GM23338 (cell line): ENCODE data around the gene IMPG1. TPM values are rescaled to one million over a fixed set of nuclear protein-coding genes. Genes with fewer than 3 reads are reported as not detected.

Source experiments
- ATAC-seq: fragments of 200-7000 bp; cut with Tn5 transposase; 3 replicates; pipeline ENCODE4 v1.9.1; 2020
- DNase-seq: peaks from one replicate; pipeline ENCODE4 v3.0.0-alpha.2; 2015; ENCODE audit warnings: low spot score
- H2AFZ ChIP-seq: fragments of 200-600 bp; sonication (generic); 2 replicates; pipeline ENCODE4 v1.8.0; 2016; ENCODE audit warnings: antibody characterized with exemption, mild to moderate bottlenecking, moderate library complexity
- H3F3A ChIP-seq: fragments of 200-600 bp; sonication (generic); replicated peaks from 2 replicates; pipeline ENCODE4 v1.8.0; 2017; ENCODE audit warnings: antibody characterized with exemption, mixed run types, low read depth
- H3K27ac ChIP-seq: fragments of 200-600 bp; sonication (generic); 2 replicates; pipeline ENCODE4 v1.6.1; 2016; ENCODE audit warnings: low read depth
- H3K27me3 ChIP-seq: fragments of 200-600 bp; sonication (generic); 2 replicates; pipeline ENCODE4 v1.8.0; 2016; ENCODE audit warnings: mild to moderate bottlenecking, mixed run types, moderate library complexity; ENCODE audit not compliant: insufficient read depth
- H3K36me3 ChIP-seq: fragments of 200-600 bp; sonication (generic); 2 replicates; pipeline ENCODE4 v1.8.0; 2016; ENCODE audit warnings: mild to moderate bottlenecking; ENCODE audit not compliant: insufficient read depth
- H3K4me1 ChIP-seq: fragments of 200-600 bp; sonication (generic); 2 replicates; pipeline ENCODE4 v1.8.0; 2016; ENCODE audit warnings: mild to moderate bottlenecking, moderate library complexity; ENCODE audit not compliant: insufficient read depth
- H3K4me2 ChIP-seq: fragments of 200-600 bp; sonication (generic); 2 replicates; pipeline ENCODE4 v1.7.1; 2017; ENCODE audit warnings: mixed run types
- H3K4me3 ChIP-seq: fragments of 200-600 bp; sonication (generic); 2 replicates; pipeline ENCODE4 v1.6.1; 2016; ENCODE audit warnings: mixed run types
- H3K79me2 ChIP-seq: fragments of 200-600 bp; sonication (generic); replicated peaks from 2 replicates; pipeline ENCODE4 v1.8.0; 2017; ENCODE audit warnings: mild to moderate bottlenecking; ENCODE audit not compliant: insufficient read depth
- H3K9me2 ChIP-seq: fragments of 200-600 bp; sonication (generic); 2 replicates; pipeline ENCODE4 v1.8.0; 2017; ENCODE audit not compliant: insufficient read depth
- H4K20me1 ChIP-seq: fragments of 200-600 bp; sonication (generic); replicated peaks from 2 replicates; pipeline ENCODE4 v1.8.0; 2017; ENCODE audit warnings: mild to moderate bottlenecking; ENCODE audit not compliant: insufficient read depth
- H3K27ac Mint-ChIP-seq: 2 replicates; pipeline ENCODE4 v1.8.0; 2020; ENCODE audit warnings: inconsistent platforms, mild to moderate bottlenecking, moderate library complexity, mixed read lengths
- H3K27me3 Mint-ChIP-seq: 3 replicates; pipeline ENCODE4 v1.8.0; 2022; ENCODE audit warnings: low read depth, mild to moderate bottlenecking, moderate library complexity, mixed read lengths, inconsistent platforms; ENCODE audit not compliant: insufficient read depth, poor library complexity
- H3K36me3 Mint-ChIP-seq: 3 replicates; pipeline ENCODE4 v1.8.0; 2021; ENCODE audit warnings: low read depth, mild to moderate bottlenecking, inconsistent platforms, moderate library complexity, mixed read lengths
- H3K4me1 Mint-ChIP-seq: 3 replicates; pipeline ENCODE4 v1.8.0; 2020; ENCODE audit warnings: mild to moderate bottlenecking, inconsistent platforms, mixed read lengths
- H3K4me3 Mint-ChIP-seq: 3 replicates; pipeline ENCODE4 v1.8.0; 2021; ENCODE audit warnings: moderate library complexity, mild to moderate bottlenecking, inconsistent platforms, mixed read lengths
- H3K9me3 Mint-ChIP-seq: 3 replicates; pipeline ENCODE4 v1.8.0; 2020; ENCODE audit warnings: moderate library complexity, mild to moderate bottlenecking, inconsistent platforms, mixed read lengths
- CREB1 ChIP-seq: fragments of 250-450 bp; sonication (Bioruptor Pico); IDR thresholded peaks from 2 replicates; pipeline ENCODE4 v1.5.0; 2020; ENCODE audit warnings: low read depth, mild to moderate bottlenecking, moderate library complexity
- ETS1 ChIP-seq: IDR thresholded peaks from 2 replicates; pipeline ENCODE4 v1.6.1; 2016; ENCODE audit warnings: antibody characterized with exemption
- EZH2phosphoT487 ChIP-seq: fragments of 200-600 bp; sonication (generic); IDR thresholded peaks from one replicate; pipeline ENCODE4 v1.8.1; 2018; ENCODE audit warnings: antibody characterized with exemption; ENCODE audit not compliant: unreplicated experiment
- JUNB ChIP-seq: IDR thresholded peaks from one replicate; pipeline ENCODE4 v1.6.1; 2016; ENCODE audit warnings: antibody characterized with exemption; ENCODE audit not compliant: unreplicated experiment
- STAT1 ChIP-seq: IDR thresholded peaks from one replicate; pipeline ENCODE4 v1.6.1; 2016; ENCODE audit warnings: antibody characterized with exemption; ENCODE audit not compliant: unreplicated experiment
- polyA plus RNA-seq: library from polyadenylated mRNA; unstranded; fragments of >200 nt; fragmentation: Nextera tagmentation; extraction: Ambion mirVana; gene quantifications from 2 replicates; pipeline ENCODE4 v1.2.1, GENCODE V29; 2016
- total RNA-seq: library from RNA; depleted of rRNA; stranded (reverse); fragments of >200 nt; shearing (Covaris generic); gene quantifications from 2 replicates; pipeline ENCODE4 v1.2.3, GENCODE V29; 2014
- TF ChIP-seq, protein P1 (sequence below): fragments of 250-450 bp; sonication (Bioruptor Pico); IDR thresholded peaks from 2 replicates; pipeline ENCODE4 v1.5.0; 2020; ENCODE audit warnings: mild to moderate bottlenecking, moderate library complexity

IMPG1 gene
- total and polyA plus RNA-seq, 2 experiments from 2014 or later: not detected

- TF ChIP-seq, protein P1, sequence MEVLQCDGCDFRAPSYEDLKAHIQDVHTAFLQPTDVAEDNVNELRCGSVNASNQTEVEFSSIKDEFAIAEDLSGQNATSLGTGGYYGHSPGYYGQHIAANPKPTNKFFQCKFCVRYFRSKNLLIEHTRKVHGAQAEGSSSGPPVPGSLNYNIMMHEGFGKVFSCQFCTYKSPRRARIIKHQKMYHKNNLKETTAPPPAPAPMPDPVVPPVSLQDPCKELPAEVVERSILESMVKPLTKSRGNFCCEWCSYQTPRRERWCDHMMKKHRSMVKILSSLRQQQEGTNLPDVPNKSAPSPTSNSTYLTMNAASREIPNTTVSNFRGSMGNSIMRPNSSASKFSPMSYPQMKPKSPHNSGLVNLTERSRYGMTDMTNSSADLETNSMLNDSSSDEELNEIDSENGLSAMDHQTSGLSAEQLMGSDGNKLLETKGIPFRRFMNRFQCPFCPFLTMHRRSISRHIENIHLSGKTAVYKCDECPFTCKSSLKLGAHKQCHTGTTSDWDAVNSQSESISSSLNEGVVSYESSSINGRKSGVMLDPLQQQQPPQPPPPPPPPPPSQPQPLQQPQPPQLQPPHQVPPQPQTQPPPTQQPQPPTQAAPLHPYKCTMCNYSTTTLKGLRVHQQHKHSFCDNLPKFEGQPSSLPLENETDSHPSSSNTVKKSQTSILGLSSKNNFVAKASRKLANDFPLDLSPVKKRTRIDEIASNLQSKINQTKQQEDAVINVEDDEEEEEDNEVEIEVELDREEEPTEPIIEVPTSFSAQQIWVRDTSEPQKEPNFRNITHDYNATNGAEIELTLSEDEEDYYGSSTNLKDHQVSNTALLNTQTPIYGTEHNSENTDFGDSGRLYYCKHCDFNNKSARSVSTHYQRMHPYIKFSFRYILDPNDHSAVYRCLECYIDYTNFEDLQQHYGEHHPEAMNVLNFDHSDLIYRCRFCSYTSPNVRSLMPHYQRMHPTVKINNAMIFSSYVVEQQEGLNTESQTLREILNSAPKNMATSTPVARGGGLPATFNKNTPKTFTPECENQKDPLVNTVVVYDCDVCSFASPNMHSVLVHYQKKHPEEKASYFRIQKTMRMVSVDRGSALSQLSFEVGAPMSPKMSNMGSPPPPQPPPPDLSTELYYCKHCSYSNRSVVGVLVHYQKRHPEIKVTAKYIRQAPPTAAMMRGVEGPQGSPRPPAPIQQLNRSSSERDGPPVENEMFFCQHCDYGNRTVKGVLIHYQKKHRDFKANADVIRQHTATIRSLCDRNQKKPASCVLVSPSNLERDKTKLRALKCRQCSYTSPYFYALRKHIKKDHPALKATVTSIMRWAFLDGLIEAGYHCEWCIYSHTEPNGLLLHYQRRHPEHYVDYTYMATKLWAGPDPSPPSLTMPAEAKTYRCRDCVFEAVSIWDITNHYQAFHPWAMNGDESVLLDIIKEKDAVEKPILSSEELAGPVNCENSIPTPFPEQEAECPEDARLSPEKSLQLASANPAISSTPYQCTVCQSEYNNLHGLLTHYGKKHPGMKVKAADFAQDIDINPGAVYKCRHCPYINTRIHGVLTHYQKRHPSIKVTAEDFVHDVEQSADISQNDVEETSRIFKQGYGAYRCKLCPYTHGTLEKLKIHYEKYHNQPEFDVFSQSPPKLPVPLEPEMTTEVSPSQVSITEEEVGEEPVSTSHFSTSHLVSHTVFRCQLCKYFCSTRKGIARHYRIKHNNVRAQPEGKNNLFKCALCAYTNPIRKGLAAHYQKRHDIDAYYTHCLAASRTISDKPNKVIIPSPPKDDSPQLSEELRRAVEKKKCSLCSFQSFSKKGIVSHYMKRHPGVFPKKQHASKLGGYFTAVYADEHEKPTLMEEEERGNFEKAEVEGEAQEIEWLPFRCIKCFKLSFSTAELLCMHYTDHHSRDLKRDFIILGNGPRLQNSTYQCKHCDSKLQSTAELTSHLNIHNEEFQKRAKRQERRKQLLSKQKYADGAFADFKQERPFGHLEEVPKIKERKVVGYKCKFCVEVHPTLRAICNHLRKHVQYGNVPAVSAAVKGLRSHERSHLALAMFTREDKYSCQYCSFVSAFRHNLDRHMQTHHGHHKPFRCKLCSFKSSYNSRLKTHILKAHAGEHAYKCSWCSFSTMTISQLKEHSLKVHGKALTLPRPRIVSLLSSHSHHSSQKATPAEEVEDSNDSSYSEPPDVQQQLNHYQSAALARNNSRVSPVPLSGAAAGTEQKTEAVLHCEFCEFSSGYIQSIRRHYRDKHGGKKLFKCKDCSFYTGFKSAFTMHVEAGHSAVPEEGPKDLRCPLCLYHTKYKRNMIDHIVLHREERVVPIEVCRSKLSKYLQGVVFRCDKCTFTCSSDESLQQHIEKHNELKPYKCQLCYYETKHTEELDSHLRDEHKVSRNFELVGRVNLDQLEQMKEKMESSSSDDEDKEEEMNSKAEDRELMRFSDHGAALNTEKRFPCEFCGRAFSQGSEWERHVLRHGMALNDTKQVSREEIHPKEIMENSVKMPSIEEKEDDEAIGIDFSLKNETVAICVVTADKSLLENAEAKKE: no peak
- TF ChIP-seq ETS1 (no peak), STAT1 (no peak), EZH2phosphoT487 (no peak), CREB1 (CRISPR knock-in tag) (no peak)
Measured at GRCh38 chr6:75943381-75943780, 129.1 kb downstream of the IMPG1 start (continued).

DNA sequence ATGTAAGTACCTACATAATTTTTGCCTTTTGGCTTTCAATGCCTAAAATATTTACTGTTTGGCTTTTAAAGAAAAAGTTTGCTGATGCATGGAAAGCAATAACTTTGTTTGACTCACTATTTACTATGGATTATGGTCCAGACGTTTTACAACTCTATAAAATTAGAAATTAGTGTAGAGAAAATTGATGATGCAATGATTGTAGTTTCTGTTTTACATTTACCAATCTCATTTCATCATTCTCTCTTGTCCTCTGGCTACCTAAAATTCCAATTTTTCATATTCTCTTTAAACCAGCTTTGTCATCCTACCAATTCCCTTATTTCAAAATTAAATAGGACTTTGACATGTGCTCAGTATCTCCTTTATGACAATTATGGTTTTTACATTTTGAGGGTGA lies 131.0 kb downstream of the IMPG1 start:
- ATAC-seq: no peak
- Histone ChIP-seq H3K36me3 (no peaks in the 10 kb centered on the region), H3K4me2 (no peak overlapping the region), H3K4me1 (no peaks in the 10 kb centered on the region), H3K27ac (no peak overlapping the region), H3K9me2 (no peaks in the 10 kb centered on the region), H3K27me3 (peaks cover 10% of the 10 kb centered on the region), H3F3A (no peaks in the 10 kb centered on the region), H4K20me1 (no peaks in the 10 kb centered on the region), H2AFZ (no peak overlapping the region), H3K79me2 (no peaks in the 10 kb centered on the region), H3K4me3 (no peak overlapping the region)
- Mint-ChIP-seq H3K27me3 (peaks cover 5% of the 10 kb centered on the region), H3K4me1 (peaks cover 9% of the 10 kb centered on the region), H3K36me3 (peaks cover 3% of the 10 kb centered on the region; the same call in 1 of the 3 replicates), H3K4me3 (no peak overlapping the region), H3K27ac (no peak overlapping the region), H3K9me3 (peaks cover 3% of the 10 kb centered on the region; the same call in 1 of the 3 replicates)
- no peak for TF ChIP-seq JUNB
- DNase-seq: no peak
